GM10266 (cell line): ENCODE data around the gene ZAP70.

Experiments
- DNase-seq: peaks from one replicate; pipeline ENCODE4 v3.0.0; 2012; ENCODE audit errors: extremely low spot score
- CTCF ChIP-seq: IDR thresholded peaks from 2 replicates; pipeline ENCODE4 v1.5.1; 2012; ENCODE audit warnings: mild to moderate bottlenecking, low read depth; ENCODE audit not compliant: control insufficient read depth, insufficient read depth; ENCODE audit errors: missing control alignments

Gene ZAP70

GRCh38 chr2:97750017-97750416, 36.6 kb downstream of the ZAP70 start:
- no peak for TF ChIP-seq CTCF
- no peak for DNase-seq

GRCh38 chr2:97751752-97752151, 38.4 kb downstream of the ZAP70 start:
- TF ChIP-seq CTCF, result no peak
- no peak for DNase-seq

- no peak for DNase-seq
- no peak for TF ChIP-seq CTCF
Observed at GRCh38 chr2:97752342-97753334, 39.3 kb downstream of the ZAP70 start.

- DNase-seq, result no peak
- no peak for TF ChIP-seq CTCF
Observed at GRCh38 chr2:97754690-97755346, 41.4 kb downstream of the ZAP70 start.

- DNase-seq, result no peak
- no peak for TF ChIP-seq CTCF
Observed at GRCh38 chr2:97755491-97755890, 42.1 kb downstream of the ZAP70 start.

- DNase-seq, result no peak
- TF ChIP-seq CTCF, result no peak
Observed at GRCh38 chr2:97757062-97757461, 43.7 kb downstream of the ZAP70 start.
